ENCODE results near the gene ZFP62.

DNA sequence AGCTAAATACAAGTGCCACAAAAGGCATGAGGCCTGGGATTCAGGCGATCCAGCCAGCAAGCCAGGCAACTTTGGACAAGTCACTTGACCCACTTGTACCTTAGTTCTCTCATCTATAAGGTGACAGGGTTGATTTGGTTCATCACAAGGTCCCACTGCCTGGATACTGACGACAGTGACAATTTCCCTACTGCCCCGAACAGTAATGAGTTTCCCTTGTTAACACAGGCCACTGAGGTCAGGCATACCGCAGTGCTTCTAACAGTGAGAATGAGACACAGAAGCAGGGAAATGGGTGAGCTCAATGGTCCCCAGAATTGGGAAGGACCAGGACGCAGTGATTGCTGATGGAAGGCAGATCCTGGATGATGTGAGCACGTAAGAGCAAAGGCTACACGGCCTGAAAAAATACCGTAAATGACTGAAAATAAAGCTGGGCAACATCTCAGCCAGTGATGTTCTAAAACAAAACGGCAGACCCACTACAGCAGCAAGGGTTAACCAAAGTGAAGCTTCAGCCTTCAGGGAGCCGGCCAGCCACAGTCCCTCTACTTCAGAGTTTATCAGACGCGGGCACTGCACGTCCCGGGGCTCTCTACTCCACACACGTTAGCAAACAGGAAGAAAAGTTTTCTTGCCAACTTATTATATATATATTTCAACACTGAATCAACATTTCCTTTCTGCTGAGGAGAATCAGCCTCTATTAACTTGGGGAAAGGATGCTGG, 59.3 kb downstream of the ZFP62 start:
- TF ChIP-seq POLR2A (IDR thresholded peaks at IDR 0.05) (no peak), EP300 (IDR thresholded peaks at IDR 0.05) (no peak)
- TF ChIP-seq, protein P1, sequence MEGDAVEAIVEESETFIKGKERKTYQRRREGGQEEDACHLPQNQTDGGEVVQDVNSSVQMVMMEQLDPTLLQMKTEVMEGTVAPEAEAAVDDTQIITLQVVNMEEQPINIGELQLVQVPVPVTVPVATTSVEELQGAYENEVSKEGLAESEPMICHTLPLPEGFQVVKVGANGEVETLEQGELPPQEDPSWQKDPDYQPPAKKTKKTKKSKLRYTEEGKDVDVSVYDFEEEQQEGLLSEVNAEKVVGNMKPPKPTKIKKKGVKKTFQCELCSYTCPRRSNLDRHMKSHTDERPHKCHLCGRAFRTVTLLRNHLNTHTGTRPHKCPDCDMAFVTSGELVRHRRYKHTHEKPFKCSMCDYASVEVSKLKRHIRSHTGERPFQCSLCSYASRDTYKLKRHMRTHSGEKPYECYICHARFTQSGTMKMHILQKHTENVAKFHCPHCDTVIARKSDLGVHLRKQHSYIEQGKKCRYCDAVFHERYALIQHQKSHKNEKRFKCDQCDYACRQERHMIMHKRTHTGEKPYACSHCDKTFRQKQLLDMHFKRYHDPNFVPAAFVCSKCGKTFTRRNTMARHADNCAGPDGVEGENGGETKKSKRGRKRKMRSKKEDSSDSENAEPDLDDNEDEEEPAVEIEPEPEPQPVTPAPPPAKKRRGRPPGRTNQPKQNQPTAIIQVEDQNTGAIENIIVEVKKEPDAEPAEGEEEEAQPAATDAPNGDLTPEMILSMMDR (IDR thresholded peaks at IDR 0.05), result no peak

Data from suprapubic skin (tissue), 3 donors.